HCT116 (cell line): ENCODE results near the gene CD72.

Source experiments
- EZH2 ChIP-seq: fragments of 200-600 bp; sonication (generic); IDR thresholded peaks from 2 replicates; pipeline ENCODE4 v1.6.1; 2017; ENCODE audit warnings: antibody characterized with exemption, mixed run types
- SP1 ChIP-seq: IDR thresholded peaks from 2 replicates; pipeline ENCODE4 v1.6.1; 2012; ENCODE audit warnings: low read depth
- ZFX ChIP-seq: fragments of 450-650 bp; IDR thresholded peaks from 2 replicates; pipeline ENCODE4 v1.6.1; 2017
- TF ChIP-seq, protein P1 (sequence below), 3 experiments: fragments of 200-600 bp in 1 of 3; sonication (generic) in 1 of 3; IDR thresholded peaks in 2 of 3; conservative IDR thresholded peaks in 1 of 3; 2 replicates each; pipeline ENCODE4 v1.5.1; 2012 to 2017; ENCODE audit warnings: low read depth in 2 of 3, low read length in 2 of 3, antibody characterized with exemption in 1 of 3, borderline replicate concordance in 1 of 3, control low read depth in 1 of 3, mild to moderate bottlenecking in 1 of 3, mixed read lengths in 1 of 3, mixed run types in 1 of 3, moderate library complexity in 1 of 3; ENCODE audit not compliant: insufficient read depth in 1 of 3
- TF ChIP-seq, protein P2 (sequence below): IDR thresholded peaks from 2 replicates; pipeline ENCODE4 v1.6.1; 2012

DNA sequence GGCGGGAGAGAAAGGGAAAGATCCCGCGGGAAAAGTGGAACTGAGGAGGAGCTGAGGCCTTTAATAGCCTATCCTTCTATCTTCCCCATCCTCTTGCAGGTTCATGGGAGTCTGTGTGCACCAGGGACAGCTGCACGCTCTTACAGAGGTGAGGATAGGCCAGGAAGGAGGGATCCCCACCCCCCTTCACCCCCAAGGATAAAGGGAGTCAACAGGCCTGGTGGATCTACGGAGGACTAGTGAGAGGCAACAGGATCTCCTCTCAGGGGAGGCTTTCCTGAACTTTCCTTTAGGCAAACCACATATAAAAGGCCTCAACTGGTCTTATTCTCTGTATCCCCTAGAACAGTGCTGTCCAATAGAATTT, 12.1 kb downstream of the CD72 start:
- TF ChIP-seq, protein P1, sequence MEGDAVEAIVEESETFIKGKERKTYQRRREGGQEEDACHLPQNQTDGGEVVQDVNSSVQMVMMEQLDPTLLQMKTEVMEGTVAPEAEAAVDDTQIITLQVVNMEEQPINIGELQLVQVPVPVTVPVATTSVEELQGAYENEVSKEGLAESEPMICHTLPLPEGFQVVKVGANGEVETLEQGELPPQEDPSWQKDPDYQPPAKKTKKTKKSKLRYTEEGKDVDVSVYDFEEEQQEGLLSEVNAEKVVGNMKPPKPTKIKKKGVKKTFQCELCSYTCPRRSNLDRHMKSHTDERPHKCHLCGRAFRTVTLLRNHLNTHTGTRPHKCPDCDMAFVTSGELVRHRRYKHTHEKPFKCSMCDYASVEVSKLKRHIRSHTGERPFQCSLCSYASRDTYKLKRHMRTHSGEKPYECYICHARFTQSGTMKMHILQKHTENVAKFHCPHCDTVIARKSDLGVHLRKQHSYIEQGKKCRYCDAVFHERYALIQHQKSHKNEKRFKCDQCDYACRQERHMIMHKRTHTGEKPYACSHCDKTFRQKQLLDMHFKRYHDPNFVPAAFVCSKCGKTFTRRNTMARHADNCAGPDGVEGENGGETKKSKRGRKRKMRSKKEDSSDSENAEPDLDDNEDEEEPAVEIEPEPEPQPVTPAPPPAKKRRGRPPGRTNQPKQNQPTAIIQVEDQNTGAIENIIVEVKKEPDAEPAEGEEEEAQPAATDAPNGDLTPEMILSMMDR (IDR thresholded peaks at IDR 0.05 in 2 of 3, conservative IDR thresholded peaks at IDR 0.05 in 1 of 3; ENCODE audit: borderline replicate concordance in 1 of 3, insufficient read depth in 1 of 3, low read depth in 2 of 3, low read length in 2 of 3): no peak
- TF ChIP-seq, protein P2, sequence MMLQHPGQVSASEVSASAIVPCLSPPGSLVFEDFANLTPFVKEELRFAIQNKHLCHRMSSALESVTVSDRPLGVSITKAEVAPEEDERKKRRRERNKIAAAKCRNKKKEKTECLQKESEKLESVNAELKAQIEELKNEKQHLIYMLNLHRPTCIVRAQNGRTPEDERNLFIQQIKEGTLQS: no peak
- TF ChIP-seq ZFX (no peak), EZH2 (no peak), SP1 (no peak)
